ENCODE results near the gene TTPAL. TPM values are rescaled to one million over a fixed set of nuclear protein-coding genes. Genes with fewer than 3 reads are reported as not detected.

Gene TTPAL, protein sequence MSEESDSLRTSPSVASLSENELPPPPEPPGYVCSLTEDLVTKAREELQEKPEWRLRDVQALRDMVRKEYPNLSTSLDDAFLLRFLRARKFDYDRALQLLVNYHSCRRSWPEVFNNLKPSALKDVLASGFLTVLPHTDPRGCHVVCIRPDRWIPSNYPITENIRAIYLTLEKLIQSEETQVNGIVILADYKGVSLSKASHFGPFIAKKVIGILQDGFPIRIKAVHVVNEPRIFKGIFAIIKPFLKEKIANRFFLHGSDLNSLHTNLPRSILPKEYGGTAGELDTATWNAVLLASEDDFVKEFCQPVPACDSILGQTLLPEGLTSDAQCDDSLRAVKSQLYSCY
- total RNA-seq (2012; rRNA removed), result 26.2 and 28.4 TPM in 2 replicates

DNA sequence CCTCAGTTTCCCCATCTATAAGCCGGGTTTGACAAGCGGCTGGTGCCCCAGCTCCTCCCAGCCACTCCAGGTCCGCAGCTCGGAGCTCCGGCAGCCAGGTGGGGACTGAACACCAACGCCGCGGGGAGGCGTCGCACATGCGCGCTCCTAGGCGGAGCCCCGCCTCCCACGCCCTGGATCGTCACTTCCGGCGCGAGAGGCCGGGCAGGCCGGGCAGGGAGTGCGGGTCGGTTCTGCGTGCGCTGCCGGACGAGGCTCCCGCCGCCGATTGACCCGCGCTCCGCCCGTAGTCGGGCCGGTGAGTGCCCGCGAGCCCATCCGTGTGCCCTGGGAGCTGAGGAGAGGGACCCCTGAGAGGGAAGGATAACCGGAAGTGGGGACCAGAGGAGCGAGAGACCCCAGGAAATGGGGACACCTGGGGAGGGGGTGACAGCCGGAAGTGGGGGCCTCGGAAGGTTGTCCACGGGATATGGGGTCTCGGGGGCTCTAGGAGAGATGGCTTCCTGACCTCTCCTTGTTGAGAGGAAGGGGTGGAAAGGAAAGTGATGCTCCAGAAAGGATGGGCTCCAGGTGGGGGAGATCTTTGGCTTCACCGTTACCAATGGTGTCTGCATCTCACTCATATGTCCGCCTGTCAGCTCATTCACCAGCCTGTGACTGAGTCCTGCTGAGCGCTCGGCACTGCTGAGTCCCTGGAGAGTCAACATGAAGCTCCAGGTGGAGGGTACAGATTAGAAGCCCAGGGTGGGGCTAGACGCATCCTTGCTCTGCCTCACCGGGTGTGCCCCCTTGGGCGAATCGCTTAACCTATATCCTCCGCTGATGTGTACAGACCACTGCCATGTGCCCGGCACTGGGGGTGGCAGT lies at the start of gene TTPAL:
Gene TTPAL, plus strand, starts transcription at position 181 of the 867 bp plus-strand sequence. CDS start 4,126 bp downstream, outside the sequence.
- Histone ChIP-seq H3K4me3 (ENCODE audit: low read length) (peak within 1 kb of the TSS; percentile 90), H3K27me3 (ENCODE audit: control insufficient read depth, insufficient read depth, low read length) (no peaks in the 10 kb centered on the region), H3K9ac (ENCODE audit: low read depth, low read length) (peak within 1 kb of the TSS; percentile 98), H3K9me3 (replicated peaks; ENCODE audit: low read length) (no peaks in the 10 kb centered on the region), H3K4me1 (ENCODE audit: control insufficient read depth, insufficient read depth, low read length) (peaks cover 14% of the 10 kb centered on the region), H3K36me3 (ENCODE audit: insufficient read depth, low read length) (peaks cover 13% of the 10 kb centered on the region), H3K4me2 (ENCODE audit: low read length) (peak within 1 kb of the TSS; percentile 93)

DNA sequence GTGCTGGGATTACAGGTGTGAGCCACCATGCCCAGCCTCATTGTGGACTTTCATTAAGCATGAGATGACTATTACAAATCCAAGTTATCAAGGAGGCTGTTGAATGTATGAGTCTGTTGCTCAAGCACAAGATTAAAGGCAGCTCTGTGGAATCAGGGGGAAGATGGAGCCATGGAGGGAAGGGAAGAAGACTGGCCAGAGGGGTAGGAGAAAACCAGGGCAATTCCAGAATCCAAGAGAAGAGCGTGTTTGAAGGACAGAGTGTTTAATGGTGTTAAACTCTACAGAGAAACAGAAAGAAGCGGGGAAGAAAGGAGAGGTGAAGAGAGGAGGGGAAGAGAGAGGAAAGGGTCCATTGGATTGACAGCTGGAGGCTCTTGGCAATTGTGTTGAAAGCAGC lies 49.8 kb upstream of the TTPAL start:
- peaks cover 10% of the 10 kb centered on the region for H3K4me1 ChIP-seq (ENCODE audit: control insufficient read depth, insufficient read depth, low read length)

DNA sequence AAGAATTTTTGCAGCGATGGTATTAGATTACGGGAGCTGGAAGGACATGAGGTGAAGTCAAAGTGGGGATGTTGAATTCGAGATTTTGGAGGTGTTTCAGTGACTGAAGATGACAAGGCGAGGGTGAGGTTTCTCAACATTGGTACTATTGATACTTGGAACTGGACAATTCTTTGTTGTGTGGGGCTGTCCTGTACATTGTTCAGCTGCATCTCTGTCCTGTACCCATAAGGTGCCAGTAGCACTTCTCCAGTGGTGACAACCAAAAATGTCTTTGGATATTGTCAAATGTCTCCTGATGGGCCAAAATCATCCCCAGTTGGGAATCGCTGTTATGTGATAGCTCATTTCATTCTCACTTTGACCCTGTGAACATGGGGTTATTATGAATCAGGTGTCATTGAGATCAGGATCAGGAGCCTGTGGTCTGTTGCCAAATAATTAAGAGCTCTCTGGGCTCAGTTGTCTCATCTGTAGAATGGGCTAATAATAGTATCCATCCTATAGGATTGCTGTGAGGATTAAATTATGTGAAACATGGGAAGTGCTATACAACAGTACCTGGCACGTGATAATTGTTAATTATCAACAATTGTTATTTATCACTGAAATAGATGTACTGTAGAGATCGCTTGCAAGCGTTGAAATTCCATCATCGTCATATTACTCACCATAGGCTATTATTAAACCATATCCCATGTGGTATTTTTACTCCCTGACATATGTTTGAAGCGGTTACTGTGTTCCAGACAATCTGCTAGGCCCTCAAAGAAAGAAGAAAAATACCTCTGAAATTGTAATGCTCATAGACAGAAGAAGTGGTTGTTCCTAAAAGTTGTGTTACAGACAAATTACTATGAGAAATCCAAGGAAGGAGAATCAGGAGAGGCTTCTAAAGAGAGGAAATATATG lies 48.5 kb upstream of the TTPAL start:
- Histone ChIP-seq H3K36me3 (ENCODE audit: insufficient read depth, low read length) (no peaks in the 10 kb centered on the region), H3K27me3 (ENCODE audit: control insufficient read depth, insufficient read depth, low read length) (peaks cover 27% of the 10 kb centered on the region), H3K4me2 (ENCODE audit: low read length) (no peak overlapping the region), H3K4me1 (ENCODE audit: control insufficient read depth, insufficient read depth, low read length) (peaks cover 6% of the 10 kb centered on the region), H3K9ac (ENCODE audit: low read depth, low read length) (no peak overlapping the region), H3K9me3 (replicated peaks; ENCODE audit: low read length) (no peaks in the 10 kb centered on the region), H3K4me3 (ENCODE audit: low read length) (no peak overlapping the region)

More for the DNA sequence above, 49.8 kb upstream of the TTPAL start:
- peaks cover 20% of the 10 kb centered on the region for H3K27me3 ChIP-seq (ENCODE audit: control insufficient read depth, insufficient read depth, low read length)
- no peak overlapping the region for H3K4me2 ChIP-seq (ENCODE audit: low read length)
- H3K9me3 ChIP-seq (replicated peaks; ENCODE audit: low read length), result no peaks in the 10 kb centered on the region
- H3K4me3 ChIP-seq (ENCODE audit: low read length), result no peak overlapping the region
- no peak overlapping the region for H3K9ac ChIP-seq (ENCODE audit: low read depth, low read length)
- no peaks in the 10 kb centered on the region for H3K36me3 ChIP-seq (ENCODE audit: insufficient read depth, low read length)

DNA sequence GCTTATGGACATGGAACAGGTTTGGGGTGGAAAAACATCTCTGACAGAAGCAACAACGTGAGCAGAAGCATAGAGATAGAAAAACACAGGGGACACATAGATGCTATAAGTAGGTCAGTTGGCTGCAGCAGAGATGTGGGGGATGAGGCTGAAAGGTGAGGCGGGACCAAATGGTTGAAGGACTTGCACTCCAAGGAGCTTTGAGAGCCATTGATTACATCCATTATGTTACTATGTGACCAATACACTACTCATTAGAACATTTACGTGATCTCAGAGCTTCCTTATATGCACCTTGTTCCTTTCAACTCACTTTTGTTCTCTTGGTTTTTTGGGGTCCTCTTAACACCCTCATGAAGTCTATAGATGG lies 47.9 kb upstream of the TTPAL start:
- H3K9ac ChIP-seq (ENCODE audit: low read depth, low read length), result no peak overlapping the region
- no peaks in the 10 kb centered on the region for H3K36me3 ChIP-seq (ENCODE audit: insufficient read depth, low read length)

DNA sequence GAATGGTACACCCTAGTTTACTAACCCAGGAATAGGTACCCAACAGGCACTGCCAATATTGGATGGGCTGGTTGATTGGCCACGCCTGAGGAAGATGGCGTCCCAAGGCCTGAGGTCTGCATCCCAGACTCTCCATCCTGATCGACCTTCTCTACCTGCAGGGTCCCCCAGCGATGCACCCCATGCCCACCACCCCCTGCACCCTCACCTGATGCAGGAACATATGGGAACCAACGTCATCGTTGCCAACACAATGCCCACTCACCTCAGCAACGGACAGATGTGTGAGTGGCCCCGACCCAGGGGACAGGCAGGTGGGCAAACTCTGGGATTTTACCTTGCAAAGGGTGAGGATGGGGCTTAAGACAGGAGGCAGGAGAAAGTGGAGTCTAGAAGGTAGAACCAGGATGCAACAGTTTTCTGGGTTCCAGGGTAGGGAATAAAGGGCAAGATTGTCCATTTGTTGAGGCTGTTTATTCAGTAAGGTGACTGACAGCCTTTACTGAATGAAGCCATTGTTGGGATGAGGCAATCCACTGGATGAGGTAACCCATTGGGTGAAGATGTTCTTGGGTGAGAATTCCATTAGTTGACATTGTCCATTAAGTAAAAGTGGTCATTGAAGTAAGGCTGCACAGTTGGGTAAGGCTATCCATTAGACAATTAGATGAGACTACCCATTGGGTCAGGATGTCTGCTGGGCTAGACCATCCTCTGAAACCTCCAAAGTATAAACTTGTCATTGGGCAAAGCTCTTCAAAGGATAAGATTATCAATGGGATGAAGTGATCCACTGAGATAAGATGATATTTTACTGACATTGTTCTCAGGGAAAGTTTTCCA lies 47.3 kb upstream of the TTPAL start:
- Histone ChIP-seq H3K4me2 (ENCODE audit: low read length) (no peak overlapping the region), H3K9me3 (replicated peaks; ENCODE audit: low read length) (no peaks in the 10 kb centered on the region), H3K27me3 (ENCODE audit: control insufficient read depth, insufficient read depth, low read length) (peaks cover 27% of the 10 kb centered on the region), H3K4me3 (ENCODE audit: low read length) (no peak overlapping the region), H3K36me3 (ENCODE audit: insufficient read depth, low read length) (no peaks in the 10 kb centered on the region), H3K4me1 (ENCODE audit: control insufficient read depth, insufficient read depth, low read length) (no peaks in the 10 kb centered on the region), H3K9ac (ENCODE audit: low read depth, low read length) (no peak overlapping the region)

More for the DNA sequence above, 47.9 kb upstream of the TTPAL start:
- peaks cover 27% of the 10 kb centered on the region for H3K27me3 ChIP-seq (ENCODE audit: control insufficient read depth, insufficient read depth, low read length)
- no peak overlapping the region for H3K4me3 ChIP-seq (ENCODE audit: low read length)
- H3K4me1 ChIP-seq (ENCODE audit: control insufficient read depth, insufficient read depth, low read length), result peaks cover under 1% of the 10 kb centered on the region
- H3K9me3 ChIP-seq (replicated peaks; ENCODE audit: low read length), result no peaks in the 10 kb centered on the region
- no peak overlapping the region for H3K4me2 ChIP-seq (ENCODE audit: low read length)

DNA sequence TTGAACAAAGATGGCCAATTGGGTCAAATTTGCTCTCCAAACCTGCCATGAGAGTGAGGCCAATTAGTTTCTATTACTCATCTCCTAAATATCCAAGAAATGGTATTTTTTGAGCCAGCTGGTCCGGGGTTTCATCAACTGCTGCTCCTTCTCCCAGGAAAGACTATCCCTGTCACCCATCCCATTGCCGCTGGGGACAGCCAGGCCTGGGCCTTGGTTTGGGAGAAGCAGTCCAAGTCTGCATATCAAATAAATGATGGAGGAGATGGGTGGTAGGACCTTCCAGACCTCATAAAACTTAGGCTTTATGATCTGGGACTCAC lies 46.7 kb upstream of the TTPAL start:
- H3K4me3 ChIP-seq (ENCODE audit: low read length), result no peak overlapping the region
- H3K27me3 ChIP-seq (ENCODE audit: control insufficient read depth, insufficient read depth, low read length), result peaks cover 33% of the 10 kb centered on the region
- no peak overlapping the region for H3K4me2 ChIP-seq (ENCODE audit: low read length)

DNA sequence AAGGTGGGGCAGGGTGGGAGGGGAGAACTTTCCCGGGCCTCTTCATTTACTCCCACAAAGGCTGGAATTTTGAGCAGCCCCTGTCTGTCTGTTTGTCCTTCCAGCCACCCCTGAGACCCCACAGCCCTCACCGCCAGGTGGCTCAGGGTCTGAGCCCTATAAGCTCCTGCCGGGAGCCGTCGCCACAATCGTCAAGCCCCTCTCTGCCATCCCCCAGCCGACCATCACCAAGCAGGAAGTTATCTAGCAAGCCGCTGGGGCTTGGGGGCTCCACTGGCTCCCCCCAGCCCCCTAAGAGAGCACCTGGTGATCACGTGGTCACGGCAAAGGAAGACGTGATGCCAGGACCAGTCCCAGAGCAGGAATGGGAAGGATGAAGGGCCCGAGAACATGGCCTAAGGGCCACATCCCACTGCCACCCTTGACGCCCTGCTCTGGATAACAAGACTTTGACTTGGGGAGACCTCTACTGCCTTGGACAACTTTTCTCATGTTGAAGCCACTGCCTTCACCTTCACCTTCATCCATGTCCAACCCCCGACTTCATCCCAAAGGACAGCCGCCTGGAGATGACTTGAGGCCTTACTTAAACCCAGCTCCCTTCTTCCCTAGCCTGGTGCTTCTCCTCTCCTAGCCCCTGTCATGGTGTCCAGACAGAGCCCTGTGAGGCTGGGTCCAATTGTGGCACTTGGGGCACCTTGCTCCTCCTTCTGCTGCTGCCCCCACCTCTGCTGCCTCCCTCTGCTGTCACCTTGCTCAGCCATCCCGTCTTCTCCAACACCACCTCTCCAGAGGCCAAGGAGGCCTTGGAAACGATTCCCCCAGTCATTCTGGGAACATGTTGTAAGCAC lies 46.0 kb upstream of the TTPAL start:
- Histone ChIP-seq H3K4me2 (ENCODE audit: low read length) (no peak overlapping the region), H3K9ac (ENCODE audit: low read depth, low read length) (no peak overlapping the region), H3K27me3 (ENCODE audit: control insufficient read depth, insufficient read depth, low read length) (peaks cover 40% of the 10 kb centered on the region), H3K9me3 (replicated peaks; ENCODE audit: low read length) (no peaks in the 10 kb centered on the region), H3K36me3 (ENCODE audit: insufficient read depth, low read length) (no peaks in the 10 kb centered on the region), H3K4me1 (ENCODE audit: control insufficient read depth, insufficient read depth, low read length) (no peaks in the 10 kb centered on the region), H3K4me3 (ENCODE audit: low read length) (no peak overlapping the region)

More for the DNA sequence above, 46.7 kb upstream of the TTPAL start:
- Histone ChIP-seq H3K4me1 (ENCODE audit: control insufficient read depth, insufficient read depth, low read length) (no peaks in the 10 kb centered on the region), H3K36me3 (ENCODE audit: insufficient read depth, low read length) (no peaks in the 10 kb centered on the region), H3K9me3 (replicated peaks; ENCODE audit: low read length) (no peaks in the 10 kb centered on the region), H3K9ac (ENCODE audit: low read depth, low read length) (no peak overlapping the region)

DNA sequence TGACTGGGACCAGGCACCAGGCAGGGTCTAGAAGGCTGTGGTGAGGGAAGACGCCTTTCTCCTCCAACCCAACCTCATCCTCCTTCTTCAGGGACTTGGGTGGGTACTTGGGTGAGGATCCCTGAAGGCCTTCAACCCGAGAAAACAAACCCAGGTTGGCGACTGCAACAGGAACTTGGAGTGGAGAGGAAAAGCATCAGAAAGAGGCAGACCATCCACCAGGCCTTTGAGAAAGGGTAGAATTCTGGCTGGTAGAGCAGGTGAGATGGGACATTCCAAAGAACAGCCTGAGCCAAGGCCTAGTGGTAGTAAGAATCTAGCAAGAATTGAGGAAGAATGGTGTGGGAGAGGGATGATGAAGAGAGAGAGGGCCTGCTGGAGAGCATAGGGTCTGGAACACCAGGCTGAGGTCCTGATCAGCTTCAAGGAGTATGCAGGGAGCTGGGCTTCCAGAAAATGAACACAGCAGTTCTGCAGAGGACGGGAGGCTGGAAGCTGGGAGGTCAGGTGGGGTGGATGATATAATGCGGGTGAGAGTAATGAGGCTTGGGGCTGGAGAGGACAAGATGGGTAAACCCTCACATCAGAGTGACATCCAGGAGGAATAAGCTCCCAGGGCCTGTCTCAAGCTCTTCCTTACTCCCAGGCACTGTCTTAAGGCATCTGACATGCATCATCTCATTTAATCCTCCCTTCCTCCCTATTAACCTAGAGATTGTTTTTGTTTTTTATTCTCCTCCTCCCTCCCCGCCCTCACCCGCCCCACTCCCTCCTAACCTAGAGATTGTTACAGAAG lies 45.2 kb upstream of the TTPAL start:
- no peak overlapping the region for H3K4me2 ChIP-seq (ENCODE audit: low read length)
- no peaks in the 10 kb centered on the region for H3K9me3 ChIP-seq (replicated peaks; ENCODE audit: low read length)
- H3K27me3 ChIP-seq (ENCODE audit: control insufficient read depth, insufficient read depth, low read length), result peaks cover 35% of the 10 kb centered on the region
- no peak overlapping the region for H3K4me3 ChIP-seq (ENCODE audit: low read length)
- no peaks in the 10 kb centered on the region for H3K36me3 ChIP-seq (ENCODE audit: insufficient read depth, low read length)
- no peak overlapping the region for H3K9ac ChIP-seq (ENCODE audit: low read depth, low read length)
- H3K4me1 ChIP-seq (ENCODE audit: control insufficient read depth, insufficient read depth, low read length), result no peaks in the 10 kb centered on the region

DNA sequence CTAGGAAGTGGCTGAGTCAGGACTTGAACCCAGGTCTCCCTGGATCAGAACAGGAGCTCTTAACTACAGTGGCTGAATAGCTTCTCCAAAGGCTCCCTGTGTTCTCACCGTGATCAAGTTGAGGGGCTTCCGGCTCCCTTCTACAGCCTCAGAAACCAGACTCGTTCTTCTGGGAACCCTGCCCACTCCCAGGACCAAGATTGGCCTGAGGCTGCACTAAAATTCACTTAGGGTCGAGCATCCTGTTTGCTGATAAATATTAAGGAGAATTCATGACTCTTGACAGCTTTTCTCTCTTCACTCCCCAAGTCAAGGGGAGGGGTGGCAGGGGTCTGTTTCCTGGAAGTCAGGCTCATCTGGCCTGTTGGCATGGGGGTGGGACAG lies 44.6 kb upstream of the TTPAL start:
- Histone ChIP-seq H3K27me3 (ENCODE audit: control insufficient read depth, insufficient read depth, low read length) (peaks cover 30% of the 10 kb centered on the region), H3K4me2 (ENCODE audit: low read length) (no peak overlapping the region), H3K4me3 (ENCODE audit: low read length) (no peak overlapping the region), H3K9me3 (replicated peaks; ENCODE audit: low read length) (no peaks in the 10 kb centered on the region), H3K36me3 (ENCODE audit: insufficient read depth, low read length) (no peaks in the 10 kb centered on the region), H3K9ac (ENCODE audit: low read depth, low read length) (no peak overlapping the region), H3K4me1 (ENCODE audit: control insufficient read depth, insufficient read depth, low read length) (no peaks in the 10 kb centered on the region)

Data from skeletal muscle satellite cell (primary cell).